Spleen (tissue), 7 donors: ENCODE results near the gene SARM1.

Source experiments
- POLR2A ChIP-seq, 3 donors: fragments of 450-650 bp; IDR thresholded peaks; one replicate each; pipeline ENCODE4 v1.5.1; 2017; ENCODE audit warnings: antibody characterized with exemption in 3 of 3, mild to moderate bottlenecking in 1 of 3
- POLR2AphosphoS5 ChIP-seq, 3 donors: sonication (generic); formaldehyde crosslinking; IDR thresholded peaks; one replicate each; pipeline ENCODE4 v1.5.1; 2017; ENCODE audit warnings: antibody characterized with exemption in 3 of 3
- TF ChIP-seq, protein P1 (sequence below), 11 experiments: fragments of 200-600 bp in 7 of 11; fragments of 450-650 bp in 4 of 11; sonication (generic) in 4 of 11; IDR thresholded peaks in 8 of 11; conservative IDR thresholded peaks in 3 of 11; 1 replicate in 7 of 11; 2 replicates in 4 of 11; pipeline versions ENCODE4 v1.4.0 to v1.8.0; 2016 to 2021; ENCODE audit warnings: antibody characterized with exemption in 11 of 11, inconsistent platforms in 4 of 11, mild to moderate bottlenecking in 1 of 11
- donor health status: DM: no; HTN: no; CAD: no; lungs with moderate emphysema.
- donor health status: DM: no; HTN: no; CAD: no.
- donor health status: DM: no; HTN: no; CAD: no.

DNA sequence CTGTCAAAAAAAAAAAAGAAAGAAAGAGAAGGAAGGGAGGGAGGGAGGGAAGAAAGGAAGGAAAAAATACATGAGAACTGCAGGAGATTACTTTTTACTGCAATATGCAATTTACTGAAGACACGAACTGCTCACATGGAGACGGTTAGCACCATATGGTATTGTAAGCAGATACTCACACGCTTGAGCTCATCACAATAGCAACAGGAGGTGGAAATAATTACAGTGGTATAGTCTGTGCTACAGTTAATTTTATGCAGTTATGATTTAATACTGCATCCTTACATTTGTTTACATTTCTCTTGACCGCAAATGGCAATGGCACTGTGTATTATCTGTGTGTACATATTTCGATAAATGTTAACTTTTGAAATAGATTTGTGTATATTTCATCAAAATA is 55.9 kb downstream of the SARM1 start:
- TF ChIP-seq, protein P1, sequence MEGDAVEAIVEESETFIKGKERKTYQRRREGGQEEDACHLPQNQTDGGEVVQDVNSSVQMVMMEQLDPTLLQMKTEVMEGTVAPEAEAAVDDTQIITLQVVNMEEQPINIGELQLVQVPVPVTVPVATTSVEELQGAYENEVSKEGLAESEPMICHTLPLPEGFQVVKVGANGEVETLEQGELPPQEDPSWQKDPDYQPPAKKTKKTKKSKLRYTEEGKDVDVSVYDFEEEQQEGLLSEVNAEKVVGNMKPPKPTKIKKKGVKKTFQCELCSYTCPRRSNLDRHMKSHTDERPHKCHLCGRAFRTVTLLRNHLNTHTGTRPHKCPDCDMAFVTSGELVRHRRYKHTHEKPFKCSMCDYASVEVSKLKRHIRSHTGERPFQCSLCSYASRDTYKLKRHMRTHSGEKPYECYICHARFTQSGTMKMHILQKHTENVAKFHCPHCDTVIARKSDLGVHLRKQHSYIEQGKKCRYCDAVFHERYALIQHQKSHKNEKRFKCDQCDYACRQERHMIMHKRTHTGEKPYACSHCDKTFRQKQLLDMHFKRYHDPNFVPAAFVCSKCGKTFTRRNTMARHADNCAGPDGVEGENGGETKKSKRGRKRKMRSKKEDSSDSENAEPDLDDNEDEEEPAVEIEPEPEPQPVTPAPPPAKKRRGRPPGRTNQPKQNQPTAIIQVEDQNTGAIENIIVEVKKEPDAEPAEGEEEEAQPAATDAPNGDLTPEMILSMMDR (IDR thresholded peaks at IDR 0.05 in 8 of 11, conservative IDR thresholded peaks at IDR 0.05 in 3 of 11): no peak
- TF ChIP-seq POLR2A (IDR thresholded peaks at IDR 0.05) (no peak), POLR2AphosphoS5 (IDR thresholded peaks at IDR 0.05) (no peak)
